ACC112 (cell line): Measurements from ENCODE around the gene SLC25A30.
"Not testable (repeated sequence)": the region's sequence is repeated elsewhere in the genome, so short reads cannot be mapped to it uniquely, and the experiment has no call there.

ENCODE experiments used
- H2AFZ ChIP-seq: fragments of 200-600 bp; sonication (generic); one replicate; pipeline ENCODE4 v1.6.0; 2017; ENCODE audit warnings: antibody characterized with exemption, low read length; ENCODE audit not compliant: unreplicated experiment
- H3K27ac ChIP-seq: fragments of 200-600 bp; sonication (generic); 2 replicates; pipeline ENCODE4 v1.5.1; 2014; ENCODE audit warnings: low read depth, mild to moderate bottlenecking, antibody characterized with exemption, low read length, moderate library complexity
- H3K27me3 ChIP-seq: fragments of 200-600 bp; sonication (generic); 2 replicates; pipeline ENCODE4 v1.6.1; 2014; ENCODE audit warnings: mild to moderate bottlenecking, antibody characterized with exemption, low read length, moderate library complexity, mixed read lengths; ENCODE audit not compliant: insufficient read depth
- H3K36me3 ChIP-seq: fragments of 200-600 bp; sonication (generic); 2 replicates; pipeline ENCODE4 v1.6.1; 2016; ENCODE audit warnings: mild to moderate bottlenecking, antibody characterized with exemption, low read length, moderate library complexity, mixed read lengths; ENCODE audit not compliant: insufficient read depth
- H3K4me1 ChIP-seq: fragments of 200-600 bp; sonication (generic); one replicate; pipeline ENCODE4 v1.6.1; 2016; ENCODE audit warnings: low read length, mixed read lengths; ENCODE audit not compliant: insufficient read depth, unreplicated experiment, control insufficient read depth
- H3K4me3 ChIP-seq: fragments of 200-600 bp; sonication (generic); 2 replicates; pipeline ENCODE4 v1.5.1; 2014; ENCODE audit warnings: mild to moderate bottlenecking, low read depth, low read length
- H3K79me2 ChIP-seq: fragments of 200-600 bp; sonication (generic); one replicate; pipeline ENCODE4 v1.6.0; 2016; ENCODE audit warnings: low read length; ENCODE audit not compliant: control insufficient read depth, unreplicated experiment, insufficient read depth

SLC25A30 gene

DNA sequence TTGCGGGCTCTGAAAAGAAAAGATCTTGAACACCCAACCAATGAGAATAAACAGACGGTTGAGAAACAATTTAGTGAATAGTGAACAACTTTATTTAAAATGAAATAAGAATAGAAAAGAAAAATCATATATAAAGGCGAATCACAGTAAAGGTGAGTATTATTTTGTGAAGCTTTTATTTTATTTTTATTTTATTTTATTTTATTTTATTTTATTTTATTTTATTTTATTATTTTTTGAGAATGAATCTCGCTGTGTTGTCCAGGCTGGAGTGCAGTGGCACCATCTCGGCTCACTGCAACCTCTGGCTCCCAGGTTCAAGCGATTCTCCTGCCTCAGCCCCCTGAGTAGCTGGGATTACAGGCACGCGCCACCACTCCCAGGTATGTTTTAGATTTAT, 74.1 kb downstream of the SLC25A30 start:
- Histone ChIP-seq H3K36me3 (peaks cover 13% of the 10 kb centered on the region), H3K79me2 (peaks cover 35% of the 10 kb centered on the region)
- H3K27ac ChIP-seq = not testable (repeated sequence)

More for the DNA sequence above, 74.1 kb downstream of the SLC25A30 start:
- H2AFZ ChIP-seq, H3K4me3 ChIP-seq, H3K27me3 ChIP-seq, H3K4me1 ChIP-seq: not testable (repeated sequence)
